ENCODE results near the gene HOXB3.

The HOXB3 gene

GRCh38 chr17:48528153-48528935, 61.7 kb downstream of the HOXB3 start:
- no peak overlapping the region for H3K27ac ChIP-seq (ENCODE audit: low read depth, low read length, poor library complexity, severe bottlenecking)
- no peaks in the 10 kb centered on the region for H3K79me2 ChIP-seq (ENCODE audit: insufficient read depth, low read length)
- H3K27me3 ChIP-seq (ENCODE audit: insufficient read depth, low read length), result no peaks in the 10 kb centered on the region
- H3F3A ChIP-seq (ENCODE audit: insufficient read depth, low read length), result no peaks in the 10 kb centered on the region
- no peaks in the 10 kb centered on the region for H3K36me3 ChIP-seq (ENCODE audit: insufficient read depth, low read length)
- no peak overlapping the region for H3K4me2 ChIP-seq (ENCODE audit: low read length)
- H3K9me2 ChIP-seq (ENCODE audit: low read depth, low read length), result no peaks in the 10 kb centered on the region
- no peaks in the 10 kb centered on the region for H3K9me3 ChIP-seq (ENCODE audit: low read length)
- H3K4me1 ChIP-seq (ENCODE audit: insufficient read depth, low read length, severe bottlenecking), result no peaks in the 10 kb centered on the region
- no peaks in the 10 kb centered on the region for H4K20me1 ChIP-seq (ENCODE audit: insufficient read depth, low read length)
- no peak for TF ChIP-seq CTCF (IDR thresholded peaks at IDR 0.05; ENCODE audit: low read length)
- no peak for TF ChIP-seq EZH2 (IDR thresholded peaks at IDR 0.05; ENCODE audit: borderline replicate concordance, low read length)
- H3K4me3 ChIP-seq (ENCODE audit: low read depth, low read length, poor library complexity, severe bottlenecking), result no peak overlapping the region
- no peak overlapping the region for H3K9ac ChIP-seq (ENCODE audit: low read length)
- H2AFZ ChIP-seq (ENCODE audit: low read length), result no peak overlapping the region

DNA sequence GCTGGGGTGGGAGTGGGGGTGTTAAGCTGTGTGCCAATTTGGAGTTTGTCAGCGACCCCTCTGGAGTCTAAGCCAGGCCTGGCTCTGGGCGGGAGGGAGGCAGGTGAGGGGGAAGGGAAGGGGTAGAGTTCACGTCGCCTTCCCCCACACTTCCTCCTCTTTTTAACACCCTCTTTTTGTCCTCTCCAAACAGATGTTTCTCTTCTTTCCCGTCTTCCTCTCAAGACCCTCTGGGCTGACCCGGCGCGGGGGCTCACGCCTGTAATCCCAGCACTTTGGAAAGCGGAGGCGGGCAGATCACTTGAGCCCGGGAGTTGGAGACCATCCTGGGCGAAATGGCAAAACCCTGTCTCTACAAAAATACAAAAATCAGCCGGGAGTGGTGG, 62.5 kb downstream of the HOXB3 start:
- no peak overlapping the region for H3K9ac ChIP-seq (ENCODE audit: low read length)

GRCh38 chr17:48526608-48527546, 63.2 kb downstream of the HOXB3 start:
- TF ChIP-seq EZH2 (IDR thresholded peaks at IDR 0.05; ENCODE audit: borderline replicate concordance, low read length) (no peak), CTCF (IDR thresholded peaks at IDR 0.05; ENCODE audit: low read length) (no peak)
- Histone ChIP-seq H3K27me3 (ENCODE audit: insufficient read depth, low read length) (no peaks in the 10 kb centered on the region), H3K36me3 (ENCODE audit: insufficient read depth, low read length) (no peaks in the 10 kb centered on the region), H3K9ac (ENCODE audit: low read length) (no peak overlapping the region), H3K27ac (ENCODE audit: low read depth, low read length, poor library complexity, severe bottlenecking) (no peak overlapping the region), H3K4me1 (ENCODE audit: insufficient read depth, low read length, severe bottlenecking) (no peaks in the 10 kb centered on the region), H3K9me2 (ENCODE audit: low read depth, low read length) (no peaks in the 10 kb centered on the region), H2AFZ (ENCODE audit: low read length) (no peak overlapping the region), H3F3A (ENCODE audit: insufficient read depth, low read length) (no peaks in the 10 kb centered on the region), H3K4me3 (ENCODE audit: low read depth, low read length, poor library complexity, severe bottlenecking) (no peak overlapping the region), H3K79me2 (ENCODE audit: insufficient read depth, low read length) (no peaks in the 10 kb centered on the region), H4K20me1 (ENCODE audit: insufficient read depth, low read length) (no peaks in the 10 kb centered on the region), H3K9me3 (ENCODE audit: low read length) (no peaks in the 10 kb centered on the region), H3K4me2 (ENCODE audit: low read length) (no peak overlapping the region)

More for the DNA sequence above, 62.5 kb downstream of the HOXB3 start:
- Histone ChIP-seq H3K9me2 (ENCODE audit: low read depth, low read length) (no peaks in the 10 kb centered on the region), H3K27ac (ENCODE audit: low read depth, low read length, poor library complexity, severe bottlenecking) (no peak overlapping the region), H3K36me3 (ENCODE audit: insufficient read depth, low read length) (no peaks in the 10 kb centered on the region), H3F3A (ENCODE audit: insufficient read depth, low read length) (no peaks in the 10 kb centered on the region), H3K9me3 (ENCODE audit: low read length) (no peaks in the 10 kb centered on the region), H3K4me2 (ENCODE audit: low read length) (no peak overlapping the region), H3K4me3 (ENCODE audit: low read depth, low read length, poor library complexity, severe bottlenecking) (no peak overlapping the region), H3K4me1 (ENCODE audit: insufficient read depth, low read length, severe bottlenecking) (no peaks in the 10 kb centered on the region), H2AFZ (ENCODE audit: low read length) (no peak overlapping the region), H3K27me3 (ENCODE audit: insufficient read depth, low read length) (no peaks in the 10 kb centered on the region), H3K79me2 (ENCODE audit: insufficient read depth, low read length) (no peaks in the 10 kb centered on the region), H4K20me1 (ENCODE audit: insufficient read depth, low read length) (no peaks in the 10 kb centered on the region)
- TF ChIP-seq CTCF (IDR thresholded peaks at IDR 0.05; ENCODE audit: low read length) (no peak), EZH2 (IDR thresholded peaks at IDR 0.05; ENCODE audit: borderline replicate concordance, low read length) (no peak)
